Measurements from ENCODE around the gene FAM170A.

The FAM170A gene

GRCh38 chr5:119629339-119629738 is at the start of gene FAM170A:
Gene FAM170A (plus strand): TSS chr5:119629558. CDS start chr5:119629769, 211 bp downstream.
- DNase-seq (ENCODE audit: low read depth, low spot score) = no peak

- peak; percentile 88 for DNase-seq (ENCODE audit: low read depth, low spot score)
Observed at GRCh38 chr5:119582987-119583386, 46.4 kb upstream of the FAM170A start.

GRCh38 chr5:119583684-119584083 is 45.7 kb upstream of the FAM170A start:
- no peak for DNase-seq (ENCODE audit: low read depth, low spot score)

- DNase-seq (ENCODE audit: low read depth, low spot score) = no peak
Observed at GRCh38 chr5:119596046-119596445, 33.3 kb upstream of the FAM170A start.

GRCh38 chr5:119597728-119598298 is 31.5 kb upstream of the FAM170A start:
- DNase-seq (ENCODE audit: low read depth, low spot score) = no peak

GRCh38 chr5:119613937-119614336 is 15.4 kb upstream of the FAM170A start:
- DNase-seq (ENCODE audit: low read depth, low spot score) = no peak

GRCh38 chr5:119614838-119615237 is 14.5 kb upstream of the FAM170A start:
- DNase-seq (ENCODE audit: low read depth, low spot score) = no peak

- DNase-seq (ENCODE audit: low read depth, low spot score) = no peak
Observed at GRCh38 chr5:119626086-119626485, 3.3 kb upstream of the FAM170A start.

GRCh38 chr5:119630752-119631440 is 1.5 kb downstream of the FAM170A start:
- DNase-seq (ENCODE audit: low read depth, low spot score) = no peak

- DNase-seq (ENCODE audit: low read depth, low spot score) = no peak
Observed at GRCh38 chr5:119631660-119632059, 2.3 kb downstream of the FAM170A start.

GRCh38 chr5:119651486-119651885 is 22.1 kb downstream of the FAM170A start:
- DNase-seq (ENCODE audit: low read depth, low spot score) = no peak

GRCh38 chr5:119655061-119655460 is 25.7 kb downstream of the FAM170A start:
- DNase-seq (ENCODE audit: low read depth, low spot score) = no peak

- DNase-seq (ENCODE audit: low read depth, low spot score) = no peak
Observed at GRCh38 chr5:119656023-119656422, 26.7 kb downstream of the FAM170A start.

- DNase-seq (ENCODE audit: low read depth, low spot score) = no peak
Observed at GRCh38 chr5:119666542-119666941, 37.2 kb downstream of the FAM170A start.

- DNase-seq (ENCODE audit: low read depth, low spot score) = no peak
Observed at GRCh38 chr5:119678351-119679028, 49.1 kb downstream of the FAM170A start.

GRCh38 chr5:119680080-119680479 is 50.7 kb downstream of the FAM170A start:
- no peak for DNase-seq (ENCODE audit: low read depth, low spot score)

GRCh38 chr5:119681734-119682133 is 52.4 kb downstream of the FAM170A start:
- no peak for DNase-seq (ENCODE audit: low read depth, low spot score)

GRCh38 chr5:119682372-119682771 is 53.0 kb downstream of the FAM170A start:
- no peak for DNase-seq (ENCODE audit: low read depth, low spot score)
